GM19468 (cell line): ENCODE measurements around the gene RFNG.

ENCODE experiments used
- ATAC-seq: cut with Tn5 transposase; IDR thresholded peaks from one replicate; pipeline ENCODE4 v1.9.1; 2021; ENCODE audit warnings: mild to moderate bottlenecking, moderate library complexity, moderate number of reproducible peaks; ENCODE audit not compliant: unreplicated experiment; ENCODE audit errors: extremely low read depth

The RFNG gene

DNA sequence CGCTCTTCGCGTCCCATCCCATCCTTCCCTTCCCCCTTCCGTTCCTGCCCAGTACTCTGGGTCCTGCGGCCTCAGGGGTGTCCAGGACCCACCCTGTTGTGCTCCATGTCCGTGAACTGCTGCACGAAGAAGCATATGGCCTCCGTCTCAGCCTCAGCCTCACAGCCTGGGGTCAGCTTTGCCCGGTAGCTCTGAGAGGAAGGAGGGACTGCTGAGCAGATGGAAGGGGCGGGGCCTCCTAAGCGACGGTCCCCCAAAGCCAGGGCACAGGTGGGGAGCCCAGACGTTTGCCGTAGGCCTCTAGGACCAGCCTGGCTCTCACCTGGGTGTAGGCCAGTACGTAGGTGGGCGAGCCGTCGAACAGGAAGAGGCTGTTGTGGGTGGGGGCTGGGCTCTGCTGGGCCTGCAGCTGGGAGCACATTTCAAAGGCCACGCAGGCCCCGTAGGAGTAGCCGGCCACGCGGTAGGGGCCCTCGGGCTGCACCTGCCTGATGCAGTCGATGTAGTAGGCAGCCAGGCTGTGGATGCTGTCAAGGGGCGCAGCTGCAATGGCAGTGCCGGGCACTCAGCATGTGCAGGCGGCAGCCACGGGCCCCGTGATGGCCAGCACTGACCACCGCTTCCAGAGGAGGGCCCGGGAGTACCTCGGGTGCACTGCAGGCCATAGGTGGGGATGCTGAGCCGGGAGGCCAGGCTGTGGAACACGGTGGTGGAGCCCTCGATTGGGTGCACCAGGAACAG lies 28.6 kb upstream of the RFNG start:
- no peak for ATAC-seq

DNA sequence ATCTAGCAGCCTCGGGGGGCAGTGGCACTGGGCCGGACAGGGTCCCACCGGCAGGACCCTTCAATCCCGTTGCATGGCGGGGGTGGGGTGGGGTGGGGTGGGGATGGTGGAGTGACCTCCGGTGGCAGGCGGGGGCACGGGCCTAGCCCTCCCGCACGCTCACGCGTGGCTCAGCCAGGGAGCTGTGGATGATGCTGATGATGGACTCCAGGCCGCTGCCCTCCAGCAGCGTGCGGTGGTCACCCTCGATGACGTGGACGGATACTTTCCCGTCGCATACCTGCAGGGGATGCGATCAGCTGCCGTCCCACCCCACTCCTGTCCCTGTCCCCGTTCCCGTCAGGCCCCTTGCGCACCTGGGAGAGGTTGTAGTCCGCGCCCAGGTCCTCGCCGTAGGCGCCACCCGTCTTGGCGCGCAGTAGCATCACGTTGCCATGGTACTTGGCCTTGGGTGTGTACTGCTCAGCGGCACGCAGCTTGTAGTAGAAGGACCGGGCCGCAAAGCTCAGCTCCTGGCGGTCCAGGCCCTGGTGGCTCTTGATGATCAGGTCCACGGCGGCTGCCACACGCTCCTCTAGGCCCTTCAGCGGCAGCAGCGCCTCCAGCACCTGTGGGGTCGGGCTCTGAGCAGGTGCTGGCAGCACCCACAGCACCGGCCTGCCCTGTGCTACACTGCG lies 27.5 kb upstream of the RFNG start:
- ATAC-seq = no peak

DNA sequence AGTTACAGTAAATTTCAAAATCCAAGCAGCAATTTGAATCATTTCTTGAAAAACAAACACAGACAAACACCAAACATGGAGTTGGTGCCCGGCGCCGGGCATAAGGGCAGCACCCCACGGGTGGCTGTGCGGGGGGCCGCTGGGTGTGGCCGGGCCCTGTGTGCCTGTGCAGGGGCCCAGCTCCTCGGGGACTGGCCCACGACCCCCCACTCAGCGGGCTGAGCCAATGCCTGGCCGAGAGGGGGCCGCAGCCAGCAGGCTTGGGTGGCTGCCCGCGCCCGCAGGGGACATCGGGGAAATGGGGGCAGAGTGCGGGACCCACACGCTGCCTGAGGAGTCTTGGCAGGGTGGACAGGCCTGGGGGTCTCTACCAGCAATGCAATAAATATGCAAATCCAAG lies 26.8 kb upstream of the RFNG start:
- ATAC-seq = no peak

DNA sequence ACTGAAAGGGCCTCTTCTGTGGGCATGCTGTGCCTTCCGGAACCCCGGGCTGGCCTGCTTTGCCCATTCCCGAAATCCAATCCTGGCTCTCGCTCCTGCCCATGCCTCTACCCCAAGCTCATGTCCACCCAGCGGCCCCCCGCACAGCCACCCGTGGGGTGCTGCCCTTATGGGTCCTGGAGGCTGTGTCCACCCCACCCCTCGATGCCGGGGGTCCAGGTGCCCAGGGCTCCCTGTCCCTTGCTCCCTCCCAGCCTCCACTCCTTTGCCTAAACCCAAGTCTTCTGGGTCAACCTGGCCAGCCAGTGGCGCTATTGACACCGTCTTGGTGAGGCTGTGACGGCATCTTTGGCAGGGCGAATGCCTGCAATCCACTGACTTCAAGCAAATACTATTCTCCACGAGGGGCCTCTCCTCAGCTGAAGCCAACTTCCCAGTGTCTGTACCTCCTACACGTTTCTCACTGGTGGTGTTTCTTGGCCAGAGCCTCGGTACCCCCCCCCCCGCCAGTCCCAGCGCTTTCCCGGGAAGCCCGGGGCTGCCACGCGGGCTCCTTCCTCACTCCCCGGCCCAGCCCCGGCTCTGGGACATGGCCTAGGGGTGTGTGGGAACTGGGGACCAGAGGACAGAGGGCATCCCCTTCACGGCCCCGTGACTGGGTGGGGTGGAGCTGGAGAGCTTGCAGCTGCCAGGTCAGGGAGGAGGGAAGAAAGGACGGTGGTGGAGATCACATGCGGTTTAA lies 26.2 kb upstream of the RFNG start:
- ATAC-seq = no peak

DNA sequence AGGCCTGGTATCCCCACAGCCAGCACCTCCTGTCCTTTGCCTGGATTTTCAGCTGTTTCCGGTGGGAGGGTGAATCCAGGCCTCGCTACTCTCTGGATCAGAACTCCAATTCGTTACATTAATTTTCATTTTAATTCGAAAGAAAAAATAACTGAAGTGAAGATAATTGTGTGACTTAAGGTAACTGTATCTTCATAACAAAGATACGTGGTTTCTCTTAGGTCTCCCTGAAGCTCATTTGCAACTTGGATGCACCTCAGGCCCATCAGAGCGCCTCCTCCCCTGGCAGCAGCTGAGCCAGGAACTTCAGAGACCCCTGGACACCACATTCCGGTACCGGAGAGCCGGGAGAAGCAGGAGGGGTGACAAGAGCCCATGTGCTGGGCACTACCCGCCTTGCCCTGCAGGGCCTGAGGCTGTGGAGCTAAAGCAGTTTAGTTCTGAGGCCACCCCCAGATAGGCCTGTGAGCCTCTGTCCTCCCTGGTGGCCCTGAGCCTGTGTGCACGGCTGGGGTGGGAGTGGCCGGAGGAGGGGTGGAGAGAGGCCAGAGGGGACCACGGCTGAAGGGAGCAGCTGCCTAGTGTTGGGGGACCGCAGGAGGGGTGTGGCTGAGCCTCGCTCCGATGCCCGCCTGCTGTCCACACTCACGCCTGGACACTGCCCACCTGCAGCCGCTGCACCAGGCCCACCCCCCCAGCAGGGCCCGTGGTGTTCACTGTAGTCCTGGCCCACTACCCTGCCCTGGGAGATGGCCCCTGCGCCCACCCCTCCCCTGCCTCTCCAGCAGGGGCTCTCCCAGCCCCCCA lies 25.4 kb upstream of the RFNG start:
- ATAC-seq = no peak

DNA sequence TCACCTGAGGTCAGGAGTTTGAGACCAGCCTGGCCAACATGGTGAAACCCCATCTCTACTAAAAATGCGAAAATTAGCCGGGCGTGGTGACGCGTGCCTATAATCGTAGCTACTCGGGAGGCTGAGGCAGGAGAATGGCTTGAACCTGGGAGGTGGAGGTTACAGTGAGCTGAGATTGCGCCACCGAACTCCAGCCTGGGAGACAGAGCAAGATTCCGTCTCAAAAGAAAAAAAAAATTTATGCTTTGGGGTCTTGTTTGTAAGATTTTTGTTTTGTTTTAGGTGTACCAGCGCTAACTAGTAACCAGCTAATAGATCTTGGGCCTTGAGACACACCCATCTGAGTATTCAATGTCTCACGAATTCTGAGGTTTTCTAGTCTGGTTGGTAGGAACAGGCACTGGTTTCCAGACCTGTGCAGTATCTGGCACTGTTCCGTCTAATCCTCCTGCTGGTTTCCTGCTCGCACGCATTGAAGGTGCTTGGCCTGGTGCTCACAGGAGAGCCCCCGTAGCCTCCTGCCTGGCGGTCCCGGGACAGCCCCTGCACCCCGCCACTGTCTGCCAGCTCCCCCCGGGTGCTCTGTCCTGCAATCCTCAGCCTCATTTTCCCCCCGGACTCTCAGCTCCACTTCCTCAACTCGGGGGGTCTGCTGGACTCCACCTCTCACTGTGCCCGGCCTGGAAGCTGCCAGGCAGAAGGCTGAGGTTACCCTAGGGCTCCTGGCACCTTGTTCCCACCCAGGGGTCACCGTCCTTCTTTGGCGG lies 24.6 kb upstream of the RFNG start:
- no peak for ATAC-seq

DNA sequence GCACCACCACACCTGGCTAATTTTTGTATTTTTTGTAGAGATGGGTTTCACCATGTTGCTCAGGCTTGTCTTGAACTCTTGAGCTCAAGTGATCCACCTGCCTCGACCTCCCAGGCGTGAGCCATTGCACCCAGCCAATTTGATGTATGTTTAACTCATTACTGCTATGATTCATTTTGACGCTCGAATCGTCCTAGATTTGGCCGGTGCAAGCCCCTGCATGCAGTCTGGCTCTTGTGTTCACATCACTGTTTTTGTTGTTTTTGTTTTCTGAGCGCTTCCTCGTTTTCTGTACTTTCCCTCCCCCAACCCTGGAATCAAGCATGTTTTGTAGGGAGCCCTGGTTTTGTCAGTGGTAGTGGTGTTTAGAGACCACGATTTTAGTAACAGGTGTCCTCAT lies 21.8 kb upstream of the RFNG start:
- no peak for ATAC-seq

DNA sequence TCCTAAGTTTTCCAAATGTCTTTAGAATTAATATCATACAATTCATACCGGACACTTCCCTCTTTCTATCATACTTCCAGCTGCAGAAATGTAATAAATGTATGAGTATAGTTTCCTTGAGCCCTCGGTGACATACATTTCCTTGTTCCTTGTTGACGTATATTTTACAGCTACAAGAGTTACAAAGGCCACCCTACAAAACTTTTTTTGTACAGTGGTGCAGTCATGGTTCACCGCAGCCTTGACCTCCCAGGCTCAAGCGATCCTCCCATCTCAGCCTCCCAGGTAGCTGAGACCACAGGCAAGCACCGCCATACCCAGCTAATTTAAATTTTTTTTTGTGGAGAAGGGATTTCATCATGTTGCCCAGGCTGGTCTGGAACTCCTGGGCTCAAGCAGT lies 21.2 kb upstream of the RFNG start:
- ATAC-seq = no peak

DNA sequence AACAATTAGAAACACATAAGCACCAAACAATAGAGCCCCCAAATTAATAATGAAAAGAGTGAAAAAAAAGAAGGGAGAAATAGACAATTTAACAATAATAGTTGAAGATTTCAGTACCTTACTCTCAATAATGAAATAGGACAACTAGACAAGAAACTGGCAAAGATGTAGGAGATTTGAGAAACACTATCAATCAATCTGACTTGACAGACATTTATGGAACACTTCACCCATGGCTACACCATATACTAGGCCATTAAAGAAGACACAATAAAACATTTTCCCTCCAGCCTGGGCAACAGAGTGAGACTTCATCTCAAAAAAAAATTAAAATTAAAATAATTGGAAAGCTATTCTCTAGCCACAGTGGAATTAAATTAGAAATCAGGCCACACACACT lies 19.0 kb upstream of the RFNG start:
- no peak for ATAC-seq

DNA sequence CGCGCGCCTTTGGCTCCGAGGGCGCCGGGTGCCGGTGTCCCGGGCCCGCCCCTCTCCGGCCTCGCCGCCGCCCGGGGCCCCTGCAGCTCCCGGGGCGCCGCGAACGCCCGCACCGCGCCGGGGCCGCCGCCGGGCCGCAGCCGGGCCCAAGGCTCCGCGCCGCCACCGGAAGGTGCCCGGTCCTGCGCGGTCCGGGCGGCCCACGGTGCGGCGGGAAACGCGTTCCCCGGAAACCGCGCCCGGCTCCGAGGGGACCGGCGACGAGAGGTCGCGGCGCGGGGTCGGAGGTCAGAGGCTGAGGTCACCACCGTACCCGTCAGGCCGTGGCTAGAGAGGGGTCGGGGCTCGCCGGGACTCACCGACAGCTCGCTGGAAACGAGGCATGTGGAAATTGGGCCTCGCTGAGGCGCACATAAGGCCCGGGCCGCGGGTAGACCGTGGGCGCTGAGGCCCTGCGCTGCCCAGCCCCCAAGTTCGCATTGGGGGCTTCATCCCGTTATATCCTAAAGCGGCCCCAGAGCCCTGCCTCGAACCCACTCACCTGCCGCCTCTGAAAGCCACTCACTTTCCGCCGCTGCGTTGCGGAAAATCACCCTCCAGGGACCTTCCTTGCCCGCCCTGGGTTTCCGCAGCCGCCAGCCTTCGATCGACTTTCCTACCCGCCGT lies 14.2 kb upstream of the RFNG start, which contains the start of gene DUS1L:
Gene DUS1L, minus strand, starts transcription at position 167 of the 666 bp plus-strand sequence. CDS start 745 bp downstream, outside the sequence.
- no peak for ATAC-seq

DNA sequence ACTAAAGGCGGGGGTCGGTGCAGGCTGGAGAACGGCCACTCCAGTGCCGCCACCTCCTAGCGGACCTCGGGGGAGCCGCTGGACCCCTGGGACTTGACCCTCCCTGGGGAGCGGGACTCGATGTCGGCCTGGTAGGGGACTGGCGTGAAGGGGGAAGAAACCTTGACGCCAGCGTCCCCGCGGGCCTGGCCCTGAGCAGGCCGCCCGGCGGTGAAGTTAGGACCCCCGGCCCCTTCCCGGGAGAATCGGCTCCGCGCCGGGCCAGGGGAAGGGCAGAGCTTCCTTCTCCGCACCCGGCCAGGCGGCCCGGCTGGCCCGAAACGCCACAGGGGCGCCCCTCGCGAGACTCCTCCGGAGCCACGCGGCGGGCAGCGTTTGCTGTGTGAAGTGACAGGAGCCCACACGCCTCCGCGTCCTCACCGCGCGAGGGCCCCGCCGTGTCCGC lies 13.6 kb upstream of the RFNG start:
- ATAC-seq = no peak

DNA sequence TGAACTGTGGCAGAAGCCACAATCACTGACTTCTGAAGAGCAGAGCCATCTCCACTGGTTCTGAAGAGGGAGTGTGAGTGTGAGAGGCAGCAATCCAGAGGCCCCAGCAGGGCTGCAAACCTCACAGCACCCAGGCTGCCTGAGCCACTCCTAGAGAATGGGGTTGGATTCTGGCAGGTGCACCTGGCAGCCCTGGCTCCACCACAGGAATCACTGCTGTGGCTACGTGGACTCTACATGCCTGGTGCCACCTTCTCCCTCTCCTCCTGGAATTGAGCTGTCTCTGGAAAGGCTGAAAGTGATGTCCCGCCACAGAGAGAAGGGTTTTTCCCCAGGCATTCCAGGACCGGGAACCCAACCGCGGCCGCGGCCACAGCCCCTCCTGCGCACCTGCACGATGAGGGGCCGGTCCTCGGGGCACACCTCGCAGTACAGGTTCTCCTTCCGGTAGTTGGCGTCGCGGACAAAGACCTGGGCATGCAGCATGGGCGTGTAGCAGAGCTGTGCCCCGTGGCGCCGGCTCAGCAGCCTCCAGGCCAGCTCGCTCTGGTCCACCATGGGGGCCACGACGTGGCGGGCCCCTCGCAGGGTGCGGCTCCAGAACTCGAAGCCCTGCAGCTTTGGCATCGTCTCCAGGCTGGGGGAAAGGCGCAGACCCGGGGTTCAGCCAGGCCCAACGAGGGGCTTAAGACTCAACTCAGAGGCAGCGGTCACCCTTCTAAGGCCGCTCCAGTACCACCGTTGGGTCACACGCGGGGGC lies 13.0 kb upstream of the RFNG start:
- no peak for ATAC-seq

DNA sequence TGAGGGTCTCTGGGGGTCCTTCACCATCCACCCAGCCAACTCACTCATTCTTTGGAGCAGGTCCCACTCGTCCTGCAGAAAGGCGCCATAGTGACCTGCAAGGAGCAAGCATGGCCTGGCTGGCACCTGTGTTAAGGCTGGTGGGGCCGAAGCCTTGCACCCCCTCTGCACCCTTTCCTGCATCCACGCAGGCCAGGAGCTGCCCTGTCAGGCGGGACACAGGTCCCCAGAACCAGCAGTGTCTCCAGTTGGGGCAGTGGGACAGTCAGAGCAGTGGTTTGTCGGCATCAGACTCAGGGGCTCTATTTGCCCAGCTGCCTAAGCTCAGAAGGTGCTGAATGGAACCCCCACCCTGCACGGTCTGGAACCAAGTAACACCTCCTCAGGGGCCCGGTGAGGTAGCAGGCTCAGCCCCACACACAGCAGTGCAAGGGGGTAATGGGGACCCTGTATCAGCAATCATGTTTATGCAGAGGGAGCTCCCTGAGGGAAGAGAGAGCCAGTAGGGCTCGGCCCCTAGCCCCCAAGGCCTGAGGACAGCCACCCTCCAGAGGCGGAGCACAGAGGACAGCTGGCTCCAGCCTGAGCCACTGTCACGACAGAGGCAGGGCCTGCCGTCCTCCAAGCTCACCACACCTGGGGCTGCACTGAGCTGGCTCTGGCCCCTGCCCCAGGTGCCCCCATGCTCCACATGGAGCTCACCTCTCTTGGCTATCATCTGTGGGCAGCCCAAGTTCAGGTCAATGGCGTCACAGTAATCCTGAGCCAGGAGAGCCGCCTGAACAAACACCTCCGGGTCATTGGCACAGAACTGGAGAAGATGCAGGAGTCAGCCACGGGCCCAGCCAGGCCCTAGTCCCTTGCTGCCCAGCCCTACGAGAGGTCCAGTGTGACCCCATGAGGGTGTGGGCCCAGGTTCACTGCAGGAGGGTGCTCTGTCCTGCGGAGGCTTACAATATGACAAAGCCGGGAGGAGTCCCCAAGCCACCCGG lies 12.1 kb upstream of the RFNG start:
- no peak for ATAC-seq

DNA sequence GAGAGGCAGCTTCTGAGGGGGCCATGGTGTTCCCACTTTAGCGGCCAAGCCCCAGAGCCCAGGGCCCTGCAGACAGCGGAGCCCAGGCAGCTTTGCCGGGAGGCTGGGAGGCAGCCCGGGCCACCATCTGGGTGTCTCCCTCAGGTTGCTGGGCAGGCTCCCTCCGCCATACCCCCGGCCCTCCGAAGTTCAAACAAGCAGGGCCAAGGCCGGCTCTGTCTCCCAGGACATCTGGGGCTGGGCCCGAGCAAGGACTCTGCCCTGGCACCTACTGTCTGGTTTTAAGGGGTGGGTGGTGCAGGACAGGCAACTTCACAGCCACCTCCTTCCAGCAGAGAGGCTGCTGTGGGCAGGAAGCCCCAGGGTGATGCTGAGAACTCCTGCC lies 11.4 kb upstream of the RFNG start:
- ATAC-seq = no peak

DNA sequence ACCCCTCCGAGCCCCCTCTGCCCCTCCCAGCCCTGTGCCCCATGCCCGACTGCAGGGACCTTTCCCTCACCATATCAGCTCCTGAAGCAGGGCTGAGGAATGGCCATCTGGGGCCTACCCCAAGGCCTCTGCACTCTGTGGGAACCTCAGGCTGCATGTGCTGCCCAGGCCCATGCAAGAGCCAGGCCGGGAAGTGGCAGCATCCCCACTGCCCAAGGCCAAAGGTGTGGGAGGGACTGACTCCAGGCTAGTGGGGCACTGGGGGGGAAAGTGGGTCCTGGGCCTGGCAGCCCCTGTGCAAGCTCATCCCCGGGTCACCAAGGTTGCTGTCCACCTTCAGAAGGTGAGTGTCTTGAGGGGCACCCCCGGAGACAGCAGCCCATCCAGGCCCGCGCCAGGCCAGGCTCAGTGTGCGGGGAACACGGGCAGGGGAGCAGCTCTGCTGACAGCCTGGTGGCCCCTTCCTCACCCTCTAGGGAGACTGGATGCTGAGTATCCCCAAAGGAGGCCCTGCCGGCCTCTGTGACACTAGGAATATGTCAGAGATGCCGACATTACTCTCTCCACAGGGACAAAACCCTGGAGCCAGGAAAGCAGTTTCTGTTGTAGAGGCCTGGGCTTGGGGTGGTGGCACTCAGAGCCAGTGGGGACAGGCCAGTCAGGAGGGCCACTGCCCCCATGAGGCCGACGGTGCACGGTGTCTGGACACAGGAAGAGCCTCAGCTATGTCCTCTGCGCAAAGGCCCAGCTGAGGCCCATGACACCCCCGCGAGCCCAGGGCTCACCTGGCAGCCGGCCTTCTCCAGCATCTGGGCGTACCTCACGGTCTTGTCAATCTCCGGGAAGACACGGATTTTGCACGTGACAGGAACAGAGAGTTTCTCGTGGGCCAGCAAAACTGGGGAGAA lies 10.7 kb upstream of the RFNG start:
- ATAC-seq = no peak
